Naive B cell (primary cell): Measurements from ENCODE around the gene MRPL46. TPM values are rescaled to one million over a fixed set of nuclear protein-coding genes. Genes with fewer than 3 reads are reported as not detected.

ENCODE experiments used
- ATAC-seq, 2 donors: fragments of 150-1000 bp; cut with Tn5 transposase; 2 replicates each; pipeline ENCODE4 v1.10.0; 2021; ENCODE audit warnings: low read depth in 2 of 2, mild to moderate bottlenecking in 2 of 2, moderate library complexity in 2 of 2
- DNase-seq: peaks from one replicate; pipeline ENCODE4 v3.0.0; 2022
- H3K27ac Mint-ChIP-seq, 6 donors: one replicate each; pipeline ENCODE4 v1.8.0; 2020 to 2022; ENCODE audit warnings: mild to moderate bottlenecking in 6 of 6, mixed read lengths in 6 of 6, moderate library complexity in 5 of 6, inconsistent platforms in 2 of 6
- H3K27me3 Mint-ChIP-seq, 3 donors: one replicate each; pipeline ENCODE4 v1.8.0; 2021 to 2022; ENCODE audit warnings: mixed read lengths in 3 of 3, mild to moderate bottlenecking in 1 of 3
- H3K36me3 Mint-ChIP-seq, 2 donors: one replicate each; pipeline ENCODE4 v1.8.0; 2020 to 2022; ENCODE audit warnings: mixed read lengths in 2 of 2, inconsistent platforms in 1 of 2, mild to moderate bottlenecking in 1 of 2
- H3K4me1 Mint-ChIP-seq, 3 donors: one replicate each; pipeline ENCODE4 v1.8.0; 2020 to 2022; ENCODE audit warnings: mixed read lengths in 3 of 3, inconsistent platforms in 1 of 3, mild to moderate bottlenecking in 1 of 3, moderate library complexity in 1 of 3
- H3K4me3 Mint-ChIP-seq, 8 donors: one replicate each; pipeline ENCODE4 v1.8.0; 2020 to 2022; ENCODE audit warnings: mild to moderate bottlenecking in 8 of 8, mixed read lengths in 8 of 8, moderate library complexity in 8 of 8, inconsistent platforms in 2 of 8
- H3K9me3 Mint-ChIP-seq, 7 donors: one replicate each; pipeline ENCODE4 v1.8.0; 2020 to 2022; ENCODE audit warnings: mixed read lengths in 7 of 7, mild to moderate bottlenecking in 5 of 7, inconsistent platforms in 2 of 7, moderate library complexity in 1 of 7
- polyA plus RNA-seq, 6 donors: library from polyadenylated mRNA; unstranded; fragments of 300-500 nt; fragmentation: Illumina TruSeq; gene quantifications; one replicate each; pipeline ENCODE4 v1.2.3, GENCODE V29; 2021; ENCODE audit warnings: low read depth in 6 of 6

MRPL46 gene
- polyA plus RNA-seq, 6 donors from 2014 or later, result 32.0 to 68.3 (median 53.2) TPM

GRCh38 chr15:88423331-88423730, 43.9 kb downstream of the MRPL46 start:
- ATAC-seq, result no peak
- DNase-seq, result no peak
- no peaks in the 10 kb centered on the region for H3K36me3 Mint-ChIP-seq
- peaks cover 12 to 31% (median 17%) of the 10 kb centered on the region in 3 donors for H3K27me3 Mint-ChIP-seq
- H3K4me1 Mint-ChIP-seq, result no peaks in the 10 kb centered on the region
- no peak overlapping the region for H3K27ac Mint-ChIP-seq
- no peak overlapping the region for H3K4me3 Mint-ChIP-seq
- H3K9me3 Mint-ChIP-seq, result peaks cover 0 to 3% (median 0%) of the 10 kb centered on the region in 7 donors

GRCh38 chr15:88419830-88420229, 47.4 kb downstream of the MRPL46 start:
- Mint-ChIP-seq H3K4me1 (no peaks in the 10 kb centered on the region), H3K27me3 (peaks cover 15 to 33% (median 18%) of the 10 kb centered on the region in 3 donors), H3K9me3 (peaks cover 0 to 3% (median 0%) of the 10 kb centered on the region in 7 donors), H3K4me3 (no peak overlapping the region), H3K27ac (no peak overlapping the region), H3K36me3 (no peaks in the 10 kb centered on the region)
- DNase-seq (no peak), ATAC-seq (no peak)

Other genes with a start within 250 kb of the MRPL46 start
- not detected for gene NTRK3, start 210.6 kb downstream of the MRPL46 start, polyA plus RNA-seq
- gene MRPS11, start 320 bp upstream of the MRPL46 start, polyA plus RNA-seq, result 10 to 100 TPM; 46.6 to 72.4 (median 60.3) TPM
- gene DET1, start 79.3 kb upstream of the MRPL46 start, polyA plus RNA-seq, result 1 to 10 TPM; 1.1 to 3.5 (median 1.9) TPM
- 10 to 100 TPM; 28.2 to 73.0 (median 40.2) TPM for gene AEN, start 154.0 kb upstream of the MRPL46 start, polyA plus RNA-seq
- gene ISG20, start 171.6 kb upstream of the MRPL46 start, polyA plus RNA-seq, result 1,000 to 10,000 TPM in 2 of 6 donors, 100 to 1,000 TPM in 4; 638 to 1,304 (median 969) TPM